Left lung (tissue), 10 donors: ENCODE data around the gene BDH2. TPM values are rescaled to one million over a fixed set of nuclear protein-coding genes. Genes with fewer than 3 reads are reported as not detected.

Experiments
- ATAC-seq: fragments of 200-7000 bp; cut with Tn5 transposase; one replicate; pipeline ENCODE4 v1.9.1; 2020; ENCODE audit warnings: moderate library complexity
- DNase-seq, 4 donors: peaks; one replicate each; pipeline ENCODE4 v3.0.0-alpha.2; 2013 to 2020
- H3K27ac ChIP-seq, 2 donors: fragments of 200-600 bp; sonication (generic) in 1 of 2; one replicate each; pipeline versions ENCODE4 v1.5.0 to v1.8.0; 2020 to 2021
- H3K27me3 ChIP-seq, 2 donors: fragments of 200-600 bp; sonication (generic) in 1 of 2; one replicate each; pipeline versions ENCODE4 v1.5.0 to v1.8.0; 2020 to 2021
- H3K36me3 ChIP-seq, 2 donors: fragments of 200-600 bp; sonication (generic) in 1 of 2; one replicate each; pipeline versions ENCODE4 v1.5.0 to v1.8.0; 2020 to 2021
- H3K4me1 ChIP-seq, 2 donors: fragments of 200-600 bp; one replicate each; pipeline ENCODE4 v1.8.0; 2021
- H3K4me3 ChIP-seq, 2 donors: fragments of 200-600 bp; sonication (generic) in 1 of 2; one replicate each; pipeline versions ENCODE4 v1.5.0 to v1.8.0; 2020 to 2021; ENCODE audit warnings: mild to moderate bottlenecking in 1 of 2
- H3K9me3 ChIP-seq, 2 donors: fragments of 200-600 bp; sonication (generic) in 1 of 2; one replicate each; pipeline versions ENCODE4 v1.5.0 to v1.8.0; 2020 to 2021
- intact Hi-C, 2 donors: fragments of 100-400 bp; cut with DNase I; formaldehyde crosslinking; loops; one replicate each; pipeline versions ENCODE4 v1.11.2 to v1.14.2; 2022
- polyA plus RNA-seq, 6 donors: library from polyadenylated mRNA; unstranded; fragments of 120-200 nt; gene quantifications; one replicate each; pipeline ENCODE4 v1.2.1, GENCODE V29; 2013; ENCODE audit not compliant: insufficient read length in 6 of 6
- total RNA-seq, 2 donors: library from RNA; stranded (reverse); fragmentation: NEBNext Ultra II Directional; extraction: Animal tissue kit (Norgen Biotek cat#: 25700); gene quantifications; one replicate each; pipeline ENCODE4 v1.2.1, GENCODE V29; 2021
- TF ChIP-seq, protein P1 (sequence below), 2 donors: fragments of 200-600 bp; sonication (generic) in 1 of 2; IDR thresholded peaks; one replicate each; pipeline versions ENCODE4 v1.5.0 to v1.8.0; 2021; ENCODE audit warnings: antibody characterized with exemption in 2 of 2
- donor health status: DM: no; HTN: yes; CAD: no.
- donor health status: DM: no; HTN: no; CAD: no.

BDH2 gene
- total and polyA plus RNA-seq, 8 donors: 27.2 to 138 (median 113) TPM

DNA sequence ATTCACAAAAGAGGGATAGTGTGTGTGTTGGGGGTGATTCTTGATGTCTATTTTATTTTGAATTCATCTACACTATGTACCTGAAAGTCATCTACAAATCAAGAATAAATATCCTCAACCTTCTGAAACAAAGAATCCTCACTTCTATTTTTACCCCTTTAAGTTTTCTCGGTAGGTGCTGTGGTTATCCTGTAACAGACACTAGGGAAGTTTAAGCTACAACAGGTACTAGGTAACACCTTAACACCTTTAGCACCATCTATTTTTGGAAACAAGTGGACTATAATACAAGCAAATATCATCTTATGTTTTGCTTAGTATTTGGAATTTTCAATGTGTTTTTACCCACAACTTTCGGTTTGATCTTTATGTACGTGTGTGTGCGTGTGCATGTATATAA lies 12.0 kb upstream of the BDH2 start:
- no peaks in the 10 kb centered on the region for H3K4me1 ChIP-seq
- no peaks in the 10 kb centered on the region for H3K9me3 ChIP-seq
- ATAC-seq (no peak), DNase-seq (no peak)
- H3K4me3 ChIP-seq: no peak overlapping the region
- H3K27ac ChIP-seq: no peak overlapping the region
- no peaks in the 10 kb centered on the region for H3K36me3 ChIP-seq
- H3K27me3 ChIP-seq: no peaks in the 10 kb centered on the region
- intact Hi-C loops: no loop called here
- TF ChIP-seq, protein P1, sequence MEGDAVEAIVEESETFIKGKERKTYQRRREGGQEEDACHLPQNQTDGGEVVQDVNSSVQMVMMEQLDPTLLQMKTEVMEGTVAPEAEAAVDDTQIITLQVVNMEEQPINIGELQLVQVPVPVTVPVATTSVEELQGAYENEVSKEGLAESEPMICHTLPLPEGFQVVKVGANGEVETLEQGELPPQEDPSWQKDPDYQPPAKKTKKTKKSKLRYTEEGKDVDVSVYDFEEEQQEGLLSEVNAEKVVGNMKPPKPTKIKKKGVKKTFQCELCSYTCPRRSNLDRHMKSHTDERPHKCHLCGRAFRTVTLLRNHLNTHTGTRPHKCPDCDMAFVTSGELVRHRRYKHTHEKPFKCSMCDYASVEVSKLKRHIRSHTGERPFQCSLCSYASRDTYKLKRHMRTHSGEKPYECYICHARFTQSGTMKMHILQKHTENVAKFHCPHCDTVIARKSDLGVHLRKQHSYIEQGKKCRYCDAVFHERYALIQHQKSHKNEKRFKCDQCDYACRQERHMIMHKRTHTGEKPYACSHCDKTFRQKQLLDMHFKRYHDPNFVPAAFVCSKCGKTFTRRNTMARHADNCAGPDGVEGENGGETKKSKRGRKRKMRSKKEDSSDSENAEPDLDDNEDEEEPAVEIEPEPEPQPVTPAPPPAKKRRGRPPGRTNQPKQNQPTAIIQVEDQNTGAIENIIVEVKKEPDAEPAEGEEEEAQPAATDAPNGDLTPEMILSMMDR (IDR thresholded peaks at IDR 0.05): no peak

DNA sequence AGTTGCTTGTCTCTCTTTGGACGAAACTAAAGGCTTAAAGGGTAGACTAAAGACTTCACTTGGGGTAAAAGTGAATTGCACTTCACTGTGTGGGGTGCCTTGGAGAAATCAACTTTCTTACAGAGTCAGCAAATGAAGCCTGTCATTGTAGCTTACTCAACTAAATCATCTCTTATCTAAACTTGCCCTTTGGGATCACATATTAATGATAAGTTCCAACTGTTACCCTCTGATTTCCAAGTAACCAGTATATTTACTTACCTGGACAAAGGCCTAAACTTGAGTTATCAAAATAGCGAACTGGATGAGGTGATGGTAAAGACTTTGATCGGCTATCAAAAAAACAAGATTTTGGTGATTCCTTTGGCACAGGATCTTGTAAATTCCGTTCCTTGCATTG lies 8.9 kb upstream of the BDH2 start:
- DNase-seq (no peak), ATAC-seq (no peak)
- TF ChIP-seq, protein P1 (IDR thresholded peaks at IDR 0.05): no peak
- Histone ChIP-seq H3K4me3 (no peak overlapping the region), H3K36me3 (no peaks in the 10 kb centered on the region), H3K4me1 (no peaks in the 10 kb centered on the region), H3K27me3 (no peaks in the 10 kb centered on the region), H3K9me3 (no peaks in the 10 kb centered on the region), H3K27ac (no peak overlapping the region)
- intact Hi-C loops: no loop called here

DNA sequence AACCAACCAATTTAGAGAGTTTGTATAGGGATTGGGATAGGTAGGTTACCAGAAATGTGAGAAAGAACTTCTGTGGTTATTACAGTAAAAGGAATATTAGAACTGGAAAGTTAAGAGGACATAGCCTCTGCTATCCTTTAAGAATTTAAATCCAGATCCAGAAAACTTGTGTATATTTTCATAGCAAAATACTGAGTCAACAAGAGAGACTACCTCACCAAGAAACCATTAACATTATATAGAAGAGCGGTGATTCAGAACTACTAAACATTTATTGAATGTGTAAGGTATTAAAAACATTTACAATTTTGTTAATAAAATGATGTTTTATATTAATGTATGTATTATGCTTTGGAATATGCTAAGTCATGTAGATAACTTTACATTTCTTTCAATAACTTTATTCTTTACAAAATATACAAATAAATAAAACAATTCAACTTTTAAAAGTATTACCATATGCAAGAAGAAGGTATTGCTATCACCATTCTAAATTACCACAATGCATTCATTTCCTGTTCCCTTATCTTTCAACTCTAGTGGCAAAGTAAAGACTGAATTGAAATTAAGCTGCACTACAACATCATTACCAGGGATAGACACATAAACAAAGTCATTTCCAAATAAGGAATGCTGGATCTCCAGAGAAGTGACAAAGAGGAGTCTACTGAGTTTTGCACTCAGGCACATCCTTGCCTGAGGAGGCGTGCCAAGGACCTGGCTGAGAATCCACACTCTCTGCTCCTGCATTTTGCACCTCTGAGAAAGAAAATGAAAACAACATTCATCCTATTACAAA lies 6.1 kb upstream of the BDH2 start:
- TF ChIP-seq, protein P1 (IDR thresholded peaks at IDR 0.05): no peak
- Histone ChIP-seq H3K27ac (no peak overlapping the region), H3K27me3 (no peaks in the 10 kb centered on the region), H3K4me3 (no peak overlapping the region), H3K36me3 (no peaks in the 10 kb centered on the region), H3K9me3 (no peaks in the 10 kb centered on the region), H3K4me1 (no peaks in the 10 kb centered on the region)
- intact Hi-C loops: no loop called here
- DNase-seq (no peak), ATAC-seq (no peak)

DNA sequence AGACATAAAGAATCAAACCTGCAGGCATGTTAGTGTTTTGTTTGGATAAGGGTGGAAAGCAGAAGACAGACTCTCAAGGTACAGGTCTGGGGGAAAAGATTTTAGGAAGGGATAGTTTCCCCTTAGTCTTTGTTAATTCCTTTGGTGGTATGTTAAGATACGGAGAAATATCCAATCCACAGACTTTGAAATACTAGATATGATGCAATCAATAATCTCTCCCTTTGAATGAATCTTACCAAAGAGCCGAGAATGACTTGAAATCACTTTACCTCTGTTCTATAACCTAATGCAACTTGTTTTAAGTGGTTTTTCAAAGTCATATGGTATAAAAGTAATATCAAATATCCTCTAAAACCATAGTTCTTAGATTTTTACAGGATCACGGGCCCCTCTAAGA lies 5.3 kb upstream of the BDH2 start:
- H3K4me3 ChIP-seq: no peak overlapping the region
- intact Hi-C loops: no loop called here
- TF ChIP-seq, protein P1 (IDR thresholded peaks at IDR 0.05): no peak

DNA sequence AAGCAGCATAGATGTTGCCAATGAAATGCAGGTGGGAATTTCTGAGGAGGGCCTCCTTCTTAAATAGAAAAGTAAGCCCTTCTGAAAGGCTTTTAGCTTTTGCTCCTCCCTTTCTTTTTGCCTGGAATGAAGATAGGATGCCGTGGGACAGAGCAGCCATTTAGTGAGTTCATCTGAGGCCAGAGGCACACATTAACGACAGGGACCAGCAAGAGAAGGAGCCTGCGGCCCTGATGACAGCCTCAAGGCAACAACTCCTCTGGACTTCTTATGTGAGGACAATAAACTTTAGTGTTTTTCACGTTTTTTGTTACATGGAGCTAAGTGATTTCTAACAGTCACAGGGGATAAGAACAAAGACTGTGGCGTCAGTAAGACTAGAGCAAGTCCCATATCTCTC lies 1.1 kb upstream of the BDH2 start:
- TF ChIP-seq, protein P1 (IDR thresholded peaks at IDR 0.05): no peak
- H3K36me3 ChIP-seq: no peaks in the 10 kb centered on the region
- DNase-seq: no peak
- no peaks in the 10 kb centered on the region for H3K27me3 ChIP-seq
- H3K4me1 ChIP-seq: peaks cover 0 to 11% of the 10 kb centered on the region in 2 donors
- ATAC-seq: no peak
- H3K27ac ChIP-seq: no peak overlapping the region
- H3K9me3 ChIP-seq: no peaks in the 10 kb centered on the region
- intact Hi-C loops: no loop called here
- H3K4me3 ChIP-seq: no peak overlapping the region

More for the DNA sequence above, 5.3 kb upstream of the BDH2 start:
- Histone ChIP-seq H3K27me3 (no peaks in the 10 kb centered on the region), H3K9me3 (no peaks in the 10 kb centered on the region), H3K27ac (no peak overlapping the region), H3K4me1 (peaks cover 0 to 2% of the 10 kb centered on the region in 2 donors), H3K36me3 (no peaks in the 10 kb centered on the region)
- no peak for ATAC-seq
- no peak for DNase-seq
